ENCODE data around the gene PLXNA4.

GRCh38 chr7:132125096-132125495 is 451.2 kb downstream of the PLXNA4 start:
- TF ChIP-seq POLR2A (IDR thresholded peaks at IDR 0.05; ENCODE audit: low read depth, low read length) (no peak), SPI1 (IDR thresholded peaks at IDR 0.05; ENCODE audit: low read depth, low read length) (no peak)
